Measurements from ENCODE around the gene GRK2. TPM values are rescaled to one million over a fixed set of nuclear protein-coding genes. Genes with fewer than 3 reads are reported as not detected.
"Not testable (repeated sequence)": the region's sequence is repeated elsewhere in the genome, so short reads cannot be mapped to it uniquely, and the experiment has no call there.

Gene GRK2
- total RNA-seq, 1 experiment from 2014 or later = 56.3 TPM

GRCh38 chr11:67260406-67260805, 5.9 kb upstream of the GRK2 start:
- Histone ChIP-seq H3K79me1 (ENCODE audit: insufficient read depth, low read depth, low read length, poor library complexity, severe bottlenecking) (no peaks in the 10 kb centered on the region), H2AK5ac (ENCODE audit: insufficient read length, low read length) (no peak overlapping the region)
- no peak overlapping the region for H3K27ac Mint-ChIP-seq

GRCh38 chr11:67260885-67261639, 5.2 kb upstream of the GRK2 start:
- not testable (repeated sequence) for H3K27me3 ChIP-seq (ENCODE audit: insufficient read depth, low read length); H4K5ac ChIP-seq (ENCODE audit: insufficient read length, low read depth, low read length); H4K91ac ChIP-seq (ENCODE audit: insufficient read length, low read depth, low read length); H2AK5ac ChIP-seq (ENCODE audit: insufficient read length, low read length); H3K23ac ChIP-seq (ENCODE audit: insufficient read length, low read depth, low read length); H4K20me1 ChIP-seq (ENCODE audit: control insufficient read depth, insufficient read depth, insufficient read length); H2BK15ac ChIP-seq (ENCODE audit: low read depth, low read length); H3K4ac ChIP-seq (ENCODE audit: low read depth, low read length); H3K9ac ChIP-seq (ENCODE audit: extremely low read depth, insufficient read length, low read length); H3K27ac ChIP-seq (ENCODE audit: insufficient read length, low read depth, low read length); H2BK120ac ChIP-seq (ENCODE audit: low read depth, low read length, poor library complexity, severe bottlenecking); H3K23me2 ChIP-seq (ENCODE audit: insufficient read length, low read depth, low read length, poor library complexity, severe bottlenecking); H3K79me1 ChIP-seq (ENCODE audit: insufficient read depth, low read depth, low read length, poor library complexity, severe bottlenecking); H3T11ph ChIP-seq (ENCODE audit: low read length); H3K4me1 ChIP-seq (ENCODE audit: insufficient read depth, low read length); H3K56ac ChIP-seq (ENCODE audit: insufficient read length, low read depth, low read length); H4K8ac ChIP-seq (replicated peaks; ENCODE audit: insufficient read length, low read depth, low read length); H2BK12ac ChIP-seq (ENCODE audit: insufficient read length, low read depth, low read length); H3K27ac Mint-ChIP-seq; H2BK20ac ChIP-seq (ENCODE audit: low read depth, low read length, poor library complexity, severe bottlenecking); H2BK5ac ChIP-seq (ENCODE audit: insufficient read length, low read length); H3K79me2 ChIP-seq (ENCODE audit: insufficient read depth, low read length); H3K9me3 ChIP-seq (ENCODE audit: control insufficient read depth, low read depth, low read length); H3K9me3 Mint-ChIP-seq
- Histone ChIP-seq H2AFZ (ENCODE audit: low read length) (peak overlapping the region; percentile 98), H3K4me2 (ENCODE audit: insufficient read depth, insufficient read length, low read length) (peak overlapping the region; percentile 94), H3K14ac (ENCODE audit: insufficient read depth, low read length) (peak overlapping the region; percentile 64; the same call in 1 of the 2 replicates), H3K18ac (ENCODE audit: insufficient read length, low read depth, low read length) (peak overlapping the region; percentile 46)
- peak; percentile 77 for DNase-seq
- peaks cover 18 to 20% of the 10 kb centered on the region in 2 experiments for H3K4me1 Mint-ChIP-seq
- WGBS (ENCODE audit: extremely low coverage, insufficient read length, low lambda C conversion rate) = no CpG with 5 or more reads among the region's 50 CpGs
- peaks cover 44% of the 10 kb centered on the region for H3K27me3 Mint-ChIP-seq (ENCODE audit: low read depth)
- H3K36me3 Mint-ChIP-seq (ENCODE audit: insufficient read depth in 1 of 3, low read depth in 3 of 3) = peaks cover 5 to 16% (median 11%) of the 10 kb centered on the region in 3 experiments; a peak in 6 of 7 replicates
- peak overlapping the region; percentile 54 to 79 for H3K4me3 Mint-ChIP-seq

More at GRCh38 chr11:67260406-67260805, 5.9 kb upstream of the GRK2 start:
- Mint-ChIP-seq H3K9me3 (no peaks in the 10 kb centered on the region), H3K36me3 (ENCODE audit: insufficient read depth in 1 of 3, low read depth in 3 of 3) (peaks cover 10 to 23% (median 18%) of the 10 kb centered on the region in 3 experiments; a peak in 6 of 7 replicates), H3K4me1 (peaks cover 15 to 16% of the 10 kb centered on the region in 2 experiments), H3K4me3 (peak overlapping the region in 1 of 2 experiments; percentile 55; a peak in 2 of 5 replicates), H3K27me3 (ENCODE audit: low read depth) (peaks cover 37% of the 10 kb centered on the region)
- Histone ChIP-seq H3K9me3 (ENCODE audit: control insufficient read depth, low read depth, low read length) (no peaks in the 10 kb centered on the region), H3K23me2 (ENCODE audit: insufficient read length, low read depth, low read length, poor library complexity, severe bottlenecking) (peaks cover 6% of the 10 kb centered on the region), H4K20me1 (ENCODE audit: control insufficient read depth, insufficient read depth, insufficient read length) (no peaks in the 10 kb centered on the region), H3K27ac (ENCODE audit: insufficient read length, low read depth, low read length) (no peak overlapping the region), H2AFZ (ENCODE audit: low read length) (no peak overlapping the region), H3T11ph (ENCODE audit: low read length) (no peak overlapping the region), H3K18ac (ENCODE audit: insufficient read length, low read depth, low read length) (no peak overlapping the region), H3K27me3 (ENCODE audit: insufficient read depth, low read length) (no peaks in the 10 kb centered on the region; the same call in 1 of the 2 replicates), H3K9ac (ENCODE audit: extremely low read depth, insufficient read length, low read length) (no peak overlapping the region), H3K4ac (ENCODE audit: low read depth, low read length) (no peak overlapping the region), H3K56ac (ENCODE audit: insufficient read length, low read depth, low read length) (no peak overlapping the region), H2BK120ac (ENCODE audit: low read depth, low read length, poor library complexity, severe bottlenecking) (no peak overlapping the region), H4K8ac (replicated peaks; ENCODE audit: insufficient read length, low read depth, low read length) (no peak overlapping the region), H4K5ac (ENCODE audit: insufficient read length, low read depth, low read length) (no peak overlapping the region), H3K14ac (ENCODE audit: insufficient read depth, low read length) (no peak overlapping the region), H4K91ac (ENCODE audit: insufficient read length, low read depth, low read length) (no peak overlapping the region), H3K79me2 (ENCODE audit: insufficient read depth, low read length) (no peaks in the 10 kb centered on the region), H3K23ac (ENCODE audit: insufficient read length, low read depth, low read length) (no peak overlapping the region), H2BK15ac (ENCODE audit: low read depth, low read length) (no peak overlapping the region), H2BK20ac (ENCODE audit: low read depth, low read length, poor library complexity, severe bottlenecking) (no peak overlapping the region), H3K4me2 (ENCODE audit: insufficient read depth, insufficient read length, low read length) (no peak overlapping the region), H3K4me1 (ENCODE audit: insufficient read depth, low read length) (no peaks in the 10 kb centered on the region), H2BK5ac (ENCODE audit: insufficient read length, low read length) (no peak overlapping the region), H2BK12ac (ENCODE audit: insufficient read length, low read depth, low read length) (no peak overlapping the region)
- no CpG with 5 or more reads among the region's 6 CpGs for whole genome bisulfite sequencing (ENCODE audit: extremely low coverage, insufficient read length, low lambda C conversion rate)
- TF ChIP-seq CTCF (conservative IDR thresholded peaks at IDR 0.05) = no peak
- no peak for DNase-seq

Measured in H9 (cell line).